A673 (cell line): ENCODE measurements around the gene DDR1.

Experiments
- EZH2 ChIP-seq: fragments of 200-600 bp; sonication (generic); IDR thresholded peaks from 2 replicates; pipeline ENCODE4 v1.6.1; 2017; ENCODE audit warnings: borderline replicate concordance, low read depth, mild to moderate bottlenecking, mixed read lengths, antibody characterized with exemption, low read length; ENCODE audit not compliant: poor library complexity, severe bottlenecking
- TF ChIP-seq, protein P1 (sequence below): fragments of 300-800, 200-600 bp; sonication (generic); conservative IDR thresholded peaks from 2 replicates; pipeline ENCODE4 v1.5.1; 2017; ENCODE audit warnings: low read depth, mild to moderate bottlenecking, antibody characterized with exemption, low read length, moderate library complexity, mixed read lengths

DNA sequence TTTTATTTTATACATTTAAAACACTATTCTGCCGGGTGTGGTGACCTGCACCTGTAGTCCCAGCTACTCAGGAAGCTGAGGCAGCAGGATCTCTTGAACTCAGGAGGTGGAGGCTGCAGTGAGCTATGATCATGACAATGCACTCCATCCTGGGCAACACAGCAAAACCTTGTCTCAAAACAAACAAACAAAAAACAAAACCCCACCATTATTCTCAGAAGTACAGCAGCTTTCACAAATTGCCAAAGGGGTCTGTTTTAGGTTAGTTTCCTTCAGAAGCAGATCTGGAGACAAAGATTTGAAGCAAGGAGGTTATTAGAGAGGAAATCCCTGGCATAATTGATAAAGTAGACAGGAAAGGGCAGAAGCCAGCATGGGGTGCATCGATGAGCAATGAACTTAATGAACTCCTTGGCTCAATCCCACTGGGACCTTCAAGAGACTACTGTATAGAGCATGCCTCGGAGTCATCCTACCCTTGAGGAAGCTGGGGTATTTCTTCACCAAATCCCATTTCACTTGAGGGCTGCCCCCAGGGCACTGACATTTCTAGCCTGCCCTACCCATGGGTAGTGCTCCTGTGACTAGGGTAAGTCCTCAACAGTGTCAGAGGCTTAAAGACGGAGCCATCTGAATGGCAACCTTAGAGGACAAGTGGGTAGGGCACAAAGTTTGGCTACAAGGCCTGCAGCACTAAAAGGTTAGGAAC, 43.2 kb upstream of the DDR1 start:
- TF ChIP-seq, protein P1, sequence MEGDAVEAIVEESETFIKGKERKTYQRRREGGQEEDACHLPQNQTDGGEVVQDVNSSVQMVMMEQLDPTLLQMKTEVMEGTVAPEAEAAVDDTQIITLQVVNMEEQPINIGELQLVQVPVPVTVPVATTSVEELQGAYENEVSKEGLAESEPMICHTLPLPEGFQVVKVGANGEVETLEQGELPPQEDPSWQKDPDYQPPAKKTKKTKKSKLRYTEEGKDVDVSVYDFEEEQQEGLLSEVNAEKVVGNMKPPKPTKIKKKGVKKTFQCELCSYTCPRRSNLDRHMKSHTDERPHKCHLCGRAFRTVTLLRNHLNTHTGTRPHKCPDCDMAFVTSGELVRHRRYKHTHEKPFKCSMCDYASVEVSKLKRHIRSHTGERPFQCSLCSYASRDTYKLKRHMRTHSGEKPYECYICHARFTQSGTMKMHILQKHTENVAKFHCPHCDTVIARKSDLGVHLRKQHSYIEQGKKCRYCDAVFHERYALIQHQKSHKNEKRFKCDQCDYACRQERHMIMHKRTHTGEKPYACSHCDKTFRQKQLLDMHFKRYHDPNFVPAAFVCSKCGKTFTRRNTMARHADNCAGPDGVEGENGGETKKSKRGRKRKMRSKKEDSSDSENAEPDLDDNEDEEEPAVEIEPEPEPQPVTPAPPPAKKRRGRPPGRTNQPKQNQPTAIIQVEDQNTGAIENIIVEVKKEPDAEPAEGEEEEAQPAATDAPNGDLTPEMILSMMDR, result no peak
- no peak for TF ChIP-seq EZH2
